Activated naive CD4-positive, alpha-beta T cell treated with anti-CD3 and anti-CD28 coated beads, Interleukin-2, amount 50 U/mL, for 72 hours (primary cell): ENCODE results near the gene CFAP70. TPM values are rescaled to one million over a fixed set of nuclear protein-coding genes. Genes with fewer than 3 reads are reported as not detected.
"Not testable (repeated sequence)": the region's sequence is repeated elsewhere in the genome, so short reads cannot be mapped to it uniquely, and the experiment has no call there.

Source experiments
- ATAC-seq, 2 donors: fragments of 150-1000 bp; cut with Tn5 transposase; 2 replicates each; pipeline ENCODE4 v1.10.0; 2021; ENCODE audit warnings: mild to moderate bottlenecking in 2 of 2, moderate library complexity in 2 of 2
- DNase-seq, 2 donors: peaks; one replicate each; pipeline ENCODE4 v3.0.0; 2021 to 2022; ENCODE audit warnings: low spot score in 2 of 2
- H3K27ac Mint-ChIP-seq, 2 donors: one replicate each; pipeline ENCODE4 v1.8.0; 2022; ENCODE audit warnings: mild to moderate bottlenecking in 2 of 2, mixed read lengths in 2 of 2
- H3K36me3 Mint-ChIP-seq, 2 donors: one replicate each; pipeline ENCODE4 v1.8.0; 2022; ENCODE audit warnings: mixed read lengths in 2 of 2
- H3K9me3 Mint-ChIP-seq, 2 donors: one replicate each; pipeline ENCODE4 v1.8.0; 2022; ENCODE audit warnings: mixed read lengths in 2 of 2
- total RNA-seq, 2 donors: library from RNA; stranded (reverse); gene quantifications; one replicate each; pipeline ENCODE4 v1.2.3, GENCODE V29; 2022

CFAP70 gene
- total RNA-seq, 2 donors from 2014 or later: 0.36 to 1.2 TPM

- Mint-ChIP-seq H3K36me3 (peaks cover 10 to 32% of the 10 kb centered on the region in 2 donors), H3K9me3 (no peaks in the 10 kb centered on the region)
- ATAC-seq: no peak
Observed at GRCh38 chr10:73364964-73365363, 6.3 kb upstream of the CFAP70 start.

GRCh38 chr10:73359492-73359891 lies 828 bp upstream of the CFAP70 start:
- DNase-seq (no peak), ATAC-seq (no peak)
- no peaks in the 10 kb centered on the region for H3K9me3 Mint-ChIP-seq
- H3K27ac Mint-ChIP-seq: no peak overlapping the region
- peaks cover 0 to 5% of the 10 kb centered on the region in 2 donors for H3K36me3 Mint-ChIP-seq

More at GRCh38 chr10:73364964-73365363, 6.3 kb upstream of the CFAP70 start:
- no peak overlapping the region for H3K27ac Mint-ChIP-seq
- no peak for DNase-seq

GRCh38 chr10:73357821-73358220 lies 843 bp downstream of the CFAP70 start:
- ATAC-seq: no peak
- Mint-ChIP-seq H3K27ac (peak overlapping the region; percentile 94 to 99), H3K9me3 (no peaks in the 10 kb centered on the region), H3K36me3 (peaks cover 0 to 5% of the 10 kb centered on the region in 2 donors)
- DNase-seq: no peak

- Mint-ChIP-seq H3K27ac (no peak overlapping the region), H3K36me3 (peaks cover 0 to 5% of the 10 kb centered on the region in 2 donors), H3K9me3 (no peaks in the 10 kb centered on the region)
- ATAC-seq (no peak), DNase-seq (no peak)
Observed at GRCh38 chr10:73357166-73357565, 1.5 kb downstream of the CFAP70 start.

- Mint-ChIP-seq H3K36me3 (no peaks in the 10 kb centered on the region), H3K27ac (no peak overlapping the region)
- ATAC-seq: no peak
Observed at GRCh38 chr10:73344269-73344668, 14.4 kb downstream of the CFAP70 start.

GRCh38 chr10:73340121-73340520 lies 18.5 kb downstream of the CFAP70 start:
- H3K9me3 Mint-ChIP-seq: no peaks in the 10 kb centered on the region
- ATAC-seq: no peak
- DNase-seq: no peak
- H3K36me3 Mint-ChIP-seq: no peaks in the 10 kb centered on the region
- no peak overlapping the region for H3K27ac Mint-ChIP-seq

More at GRCh38 chr10:73344269-73344668, 14.4 kb downstream of the CFAP70 start:
- DNase-seq: no peak
- H3K9me3 Mint-ChIP-seq: no peaks in the 10 kb centered on the region

- no peak for ATAC-seq
- Mint-ChIP-seq H3K27ac (no peak overlapping the region), H3K36me3 (no peaks in the 10 kb centered on the region), H3K9me3 (no peaks in the 10 kb centered on the region)
- DNase-seq: no peak
Observed at GRCh38 chr10:73339436-73339835, 19.2 kb downstream of the CFAP70 start.

- Mint-ChIP-seq H3K27ac (no peak overlapping the region), H3K36me3 (no peaks in the 10 kb centered on the region), H3K9me3 (no peaks in the 10 kb centered on the region)
- DNase-seq: no peak
- no peak for ATAC-seq
Observed at GRCh38 chr10:73338801-73339368, 19.8 kb downstream of the CFAP70 start.

- no peak overlapping the region for H3K27ac Mint-ChIP-seq
- no peak for DNase-seq
- ATAC-seq: no peak
- no peaks in the 10 kb centered on the region for H3K9me3 Mint-ChIP-seq
- no peaks in the 10 kb centered on the region for H3K36me3 Mint-ChIP-seq
Observed at GRCh38 chr10:73333202-73333601, 25.5 kb downstream of the CFAP70 start.

- H3K9me3 Mint-ChIP-seq: no peaks in the 10 kb centered on the region
- no peak for DNase-seq
- ATAC-seq: no peak
- H3K36me3 Mint-ChIP-seq: no peaks in the 10 kb centered on the region
- H3K27ac Mint-ChIP-seq: no peak overlapping the region
Observed at GRCh38 chr10:73332379-73332778, 26.3 kb downstream of the CFAP70 start.

GRCh38 chr10:73328523-73328922 lies 30.1 kb downstream of the CFAP70 start:
- H3K36me3 Mint-ChIP-seq, H3K27ac Mint-ChIP-seq, DNase-seq, ATAC-seq, H3K9me3 Mint-ChIP-seq: not testable (repeated sequence)

- H3K36me3 Mint-ChIP-seq, H3K27ac Mint-ChIP-seq, H3K9me3 Mint-ChIP-seq, DNase-seq, ATAC-seq: not testable (repeated sequence)
Observed at GRCh38 chr10:73325290-73325689, 33.4 kb downstream of the CFAP70 start.

- not testable (repeated sequence) for DNase-seq, ATAC-seq, H3K27ac Mint-ChIP-seq, H3K9me3 Mint-ChIP-seq, H3K36me3 Mint-ChIP-seq
Observed at GRCh38 chr10:73323582-73323981, 35.1 kb downstream of the CFAP70 start.

GRCh38 chr10:73310475-73310874 lies 48.2 kb downstream of the CFAP70 start:
- DNase-seq: no peak
- H3K36me3 Mint-ChIP-seq: peaks cover 13 to 17% of the 10 kb centered on the region in 2 donors
- H3K27ac Mint-ChIP-seq: no peak overlapping the region

GRCh38 chr10:73307203-73307800 lies 51.4 kb downstream of the CFAP70 start:
- Mint-ChIP-seq H3K9me3 (peaks cover 13 to 17% of the 10 kb centered on the region in 2 donors), H3K27ac (no peak overlapping the region), H3K36me3 (peaks cover 20 to 26% of the 10 kb centered on the region in 2 donors)
- DNase-seq (no peak), ATAC-seq (no peak)

More at GRCh38 chr10:73310475-73310874, 48.2 kb downstream of the CFAP70 start:
- ATAC-seq: no peak
- peaks cover 13 to 17% of the 10 kb centered on the region in 2 donors for H3K9me3 Mint-ChIP-seq

GRCh38 chr10:73306171-73306708 lies 52.4 kb downstream of the CFAP70 start:
- Mint-ChIP-seq H3K27ac (no peak overlapping the region), H3K36me3 (peaks cover 20 to 26% of the 10 kb centered on the region in 2 donors), H3K9me3 (peaks cover 13 to 17% of the 10 kb centered on the region in 2 donors)
- DNase-seq (no peak), ATAC-seq (no peak)

GRCh38 chr10:73296946-73297345 lies 61.7 kb downstream of the CFAP70 start:
- DNase-seq (no peak), ATAC-seq (peak in 1 of 2 donors; percentile 18)
- no peak overlapping the region for H3K27ac Mint-ChIP-seq
- H3K9me3 Mint-ChIP-seq: no peaks in the 10 kb centered on the region
- no peaks in the 10 kb centered on the region for H3K36me3 Mint-ChIP-seq

GRCh38 chr10:73293461-73293860 lies 65.2 kb downstream of the CFAP70 start:
- DNase-seq: no peak

More at GRCh38 chr10:73293461-73293860, 65.2 kb downstream of the CFAP70 start:
- H3K9me3 Mint-ChIP-seq: peaks cover 0 to 7% of the 10 kb centered on the region in 2 donors
- no peak for ATAC-seq
- no peak overlapping the region for H3K27ac Mint-ChIP-seq
- peaks cover 7 to 13% of the 10 kb centered on the region in 2 donors for H3K36me3 Mint-ChIP-seq
